HEK293 (cell line): ENCODE data around the gene HGFAC.

Source experiments
- CTCF ChIP-seq: fragments of 450-650 bp; formaldehyde crosslinking; IDR thresholded peaks from 2 replicates; pipeline ENCODE4 v1.5.1; 2016; ENCODE audit warnings: missing biosample characterization, missing genetic modification characterization
- SCRT1 ChIP-seq: fragments of 450-650 bp; formaldehyde crosslinking; IDR thresholded peaks from 2 replicates; pipeline ENCODE4 v1.5.1; 2016; ENCODE audit warnings: missing biosample characterization, missing genetic modification characterization, borderline replicate concordance
- TCF7L2 ChIP-seq: IDR thresholded peaks from 2 replicates; pipeline ENCODE4 v1.6.1; 2011; ENCODE audit warnings: low read depth, mild to moderate bottlenecking, inconsistent platforms, low read length, moderate library complexity, borderline replicate concordance
- ZBTB7A ChIP-seq: fragments of 450-650 bp; formaldehyde crosslinking; IDR thresholded peaks from 2 replicates; pipeline ENCODE4 v1.5.1; 2016; ENCODE audit warnings: low read depth, missing biosample characterization, missing genetic modification characterization
- ZNF112 ChIP-seq: fragments of 450-650 bp; formaldehyde crosslinking; IDR thresholded peaks from 2 replicates; pipeline ENCODE4 v1.5.0; 2017; ENCODE audit warnings: missing biosample characterization, missing genetic modification characterization
- ZNF184 ChIP-seq: fragments of 450-650 bp; IDR thresholded peaks from 2 replicates; pipeline ENCODE4 v1.5.1; 2018; ENCODE audit warnings: missing biosample characterization, mild to moderate bottlenecking, missing genetic modification characterization
- ZNF2 ChIP-seq: fragments of 450-650 bp; formaldehyde crosslinking; IDR thresholded peaks from 2 replicates; pipeline ENCODE4 v1.5.1; 2016; ENCODE audit warnings: missing biosample characterization, missing genetic modification characterization
- ZNF274 ChIP-seq, 2 experiments: fragments of 200-500 bp in 1 of 2; fragments of 450-650 bp in 1 of 2; sonication (Bioruptor generic) in 1 of 2; formaldehyde crosslinking in 1 of 2; IDR thresholded peaks; 2 replicates each; pipeline versions ENCODE4 v1.5.1 to v1.6.1; 2014 to 2016; ENCODE audit warnings: borderline replicate concordance in 1 of 2, inconsistent platforms in 1 of 2, low read length in 1 of 2, missing biosample characterization in 1 of 2, missing genetic modification characterization in 1 of 2
- ZNF426 ChIP-seq: fragments of 450-650 bp; formaldehyde crosslinking; IDR thresholded peaks from 2 replicates; pipeline ENCODE4 v1.5.1; 2017; ENCODE audit warnings: missing biosample characterization, missing genetic modification characterization, mild to moderate bottlenecking, inconsistent platforms, moderate library complexity
- ZNF530 ChIP-seq: fragments of 450-650 bp; formaldehyde crosslinking; IDR thresholded peaks from 2 replicates; pipeline ENCODE4 v1.5.1; 2016; ENCODE audit warnings: low read depth, missing biosample characterization, missing genetic modification characterization
- ZNF555 ChIP-seq: fragments of 450-650 bp; formaldehyde crosslinking; conservative IDR thresholded peaks from 2 replicates; pipeline ENCODE4 v1.5.1; 2017; ENCODE audit warnings: missing biosample characterization, mild to moderate bottlenecking, missing genetic modification characterization, inconsistent platforms
- ZNF791 ChIP-seq: fragments of 450-650 bp; formaldehyde crosslinking; IDR thresholded peaks from 2 replicates; pipeline ENCODE4 v1.5.1; 2016; ENCODE audit warnings: missing biosample characterization, missing genetic modification characterization
- TF ChIP-seq, protein P1 (sequence below): fragments of 450-650 bp; formaldehyde crosslinking; IDR thresholded peaks from 2 replicates; pipeline ENCODE4 v1.5.1; 2016; ENCODE audit warnings: missing biosample characterization, missing genetic modification characterization
- TF ChIP-seq, protein P2 (sequence below): fragments of 450-650 bp; formaldehyde crosslinking; IDR thresholded peaks from 2 replicates; pipeline ENCODE4; 2016; ENCODE audit warnings: missing biosample characterization, missing genetic modification characterization

DNA sequence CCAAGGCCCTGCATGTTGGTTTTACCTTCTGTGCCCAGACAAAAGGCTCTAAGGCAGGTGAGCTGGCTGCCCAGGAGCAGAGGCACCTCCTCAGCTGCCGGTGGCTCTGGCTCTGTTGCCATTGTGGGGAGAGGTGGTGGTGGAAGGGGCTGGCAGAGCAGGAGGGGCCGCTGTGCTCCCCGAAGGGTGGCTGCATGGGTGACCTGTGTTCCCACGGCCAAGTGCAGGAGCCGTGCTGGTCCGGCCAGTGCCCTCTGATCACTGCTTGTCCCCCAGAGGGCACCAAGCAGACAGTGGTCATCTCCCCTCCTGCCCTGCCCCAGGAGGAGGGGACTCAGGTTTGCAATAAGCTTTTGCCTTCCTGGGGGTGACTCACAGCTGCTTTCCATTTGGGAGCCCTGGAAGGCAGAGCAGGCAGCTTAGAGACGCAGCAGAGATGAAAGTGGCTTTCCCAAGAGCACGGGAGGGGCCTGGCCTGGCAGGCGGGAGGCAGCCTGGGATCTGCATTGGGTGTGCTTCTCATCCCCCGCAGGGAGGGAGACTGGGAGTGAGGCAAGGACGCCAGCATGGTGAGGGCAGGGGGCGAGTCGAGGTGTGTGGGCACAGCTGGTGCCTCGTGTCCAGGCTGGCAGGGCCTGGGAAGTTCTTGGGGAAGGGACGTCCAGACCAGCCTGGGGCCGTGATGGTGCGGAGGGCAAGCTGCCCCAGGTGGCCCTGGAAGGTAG lies 50.1 kb downstream of the HGFAC start:
- no peak for TF ChIP-seq TCF7L2
- no peak for TF ChIP-seq ZNF2 (tag by site-specific recombination)
- TF ChIP-seq ZNF112 (tag by site-specific recombination): no peak
- TF ChIP-seq ZNF426 (tag by site-specific recombination): no peak
- TF ChIP-seq ZBTB7A (tag by site-specific recombination): no peak
- TF ChIP-seq CTCF (tag by site-specific recombination): no peak
- no peak for TF ChIP-seq ZNF274 (IDR thresholded peaks at IDR 0.05; ENCODE audit: low read length)
- no peak for TF ChIP-seq ZNF274 (tag by site-specific recombination; IDR thresholded peaks at IDR 0.05; ENCODE audit: borderline replicate concordance)
- TF ChIP-seq, protein P1, sequence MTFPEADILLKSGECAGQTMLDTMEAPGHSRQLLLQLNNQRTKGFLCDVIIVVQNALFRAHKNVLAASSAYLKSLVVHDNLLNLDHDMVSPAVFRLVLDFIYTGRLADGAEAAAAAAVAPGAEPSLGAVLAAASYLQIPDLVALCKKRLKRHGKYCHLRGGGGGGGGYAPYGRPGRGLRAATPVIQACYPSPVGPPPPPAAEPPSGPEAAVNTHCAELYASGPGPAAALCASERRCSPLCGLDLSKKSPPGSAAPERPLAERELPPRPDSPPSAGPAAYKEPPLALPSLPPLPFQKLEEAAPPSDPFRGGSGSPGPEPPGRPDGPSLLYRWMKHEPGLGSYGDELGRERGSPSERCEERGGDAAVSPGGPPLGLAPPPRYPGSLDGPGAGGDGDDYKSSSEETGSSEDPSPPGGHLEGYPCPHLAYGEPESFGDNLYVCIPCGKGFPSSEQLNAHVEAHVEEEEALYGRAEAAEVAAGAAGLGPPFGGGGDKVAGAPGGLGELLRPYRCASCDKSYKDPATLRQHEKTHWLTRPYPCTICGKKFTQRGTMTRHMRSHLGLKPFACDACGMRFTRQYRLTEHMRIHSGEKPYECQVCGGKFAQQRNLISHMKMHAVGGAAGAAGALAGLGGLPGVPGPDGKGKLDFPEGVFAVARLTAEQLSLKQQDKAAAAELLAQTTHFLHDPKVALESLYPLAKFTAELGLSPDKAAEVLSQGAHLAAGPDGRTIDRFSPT (tag by site-specific recombination): no peak
- TF ChIP-seq ZNF184 (tag by site-specific recombination): no peak
- no peak for TF ChIP-seq ZNF530
- no peak for TF ChIP-seq SCRT1 (tag by site-specific recombination)
- TF ChIP-seq, protein P2, sequence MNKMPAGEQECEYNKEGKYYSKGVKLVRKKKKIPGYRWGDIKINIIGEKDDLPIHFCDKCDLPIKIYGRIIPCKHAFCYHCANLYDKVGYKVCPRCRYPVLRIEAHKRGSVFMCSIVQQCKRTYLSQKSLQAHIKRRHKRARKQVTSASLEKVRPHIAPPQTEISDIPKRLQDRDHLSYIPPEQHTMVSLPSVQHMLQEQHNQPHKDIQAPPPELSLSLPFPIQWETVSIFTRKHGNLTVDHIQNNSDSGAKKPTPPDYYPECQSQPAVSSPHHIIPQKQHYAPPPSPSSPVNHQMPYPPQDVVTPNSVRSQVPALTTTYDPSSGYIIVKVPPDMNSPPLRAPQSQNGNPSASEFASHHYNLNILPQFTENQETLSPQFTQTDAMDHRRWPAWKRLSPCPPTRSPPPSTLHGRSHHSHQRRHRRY: no peak
- no peak for TF ChIP-seq ZNF791 (tag by site-specific recombination)
- no peak for TF ChIP-seq ZNF555
